ENCODE measurements around the gene AARS1.
"Not testable (repeated sequence)": the region's sequence is repeated elsewhere in the genome, so short reads cannot be mapped to it uniquely, and the experiment has no call there.

The AARS1 gene

GRCh38 chr16:70251629-70252354 is 37.5 kb downstream of the AARS1 start, which contains the start of gene EXOSC6:
Gene EXOSC6, minus strand, starts transcription at chr16:70251940. Its CDS starts 40 bp downstream, at chr16:70251900.
- H3K4me3 ChIP-seq, result peak within 1 kb of the TSS; percentile 79
- no peaks in the 10 kb centered on the region for H3K9me3 ChIP-seq (ENCODE audit: low read depth, low read length)
- peak; percentile 32 for DNase-seq (ENCODE audit: low read depth, low spot score)
- H3K9ac ChIP-seq (ENCODE audit: insufficient read length), result peak within 1 kb of the TSS; percentile 76
- H3K27ac ChIP-seq, result peak within 1 kb of the TSS; percentile 70
- peaks cover 39% of the 10 kb centered on the region; the same call in 1 of the 2 replicates for H3K36me3 ChIP-seq (ENCODE audit: insufficient read depth, low read length)
- TF ChIP-seq EZH2 (IDR thresholded peaks at IDR 0.05) (no peak), FOXP2 (optimal IDR thresholded peaks at IDR 0.05; ENCODE audit: control extremely low read depth, extremely low read length, insufficient read depth) (peak; percentile 60), POLR2AphosphoS5 (IDR thresholded peaks at IDR 0.05; ENCODE audit: borderline replicate concordance, low read depth, low read length) (peak; percentile 94)

GRCh38 chr16:70250748-70251628 is 38.3 kb downstream of the AARS1 start:
- Histone ChIP-seq H3K9ac (ENCODE audit: insufficient read length) (peak overlapping the region; percentile 71), H3K9me3 (ENCODE audit: low read depth, low read length) (no peaks in the 10 kb centered on the region), H3K27ac (peak overlapping the region; percentile 13; the same call in 1 of the 2 replicates), H3K4me3 (peak overlapping the region; percentile 79), H3K36me3 (ENCODE audit: insufficient read depth, low read length) (peaks cover 32% of the 10 kb centered on the region; the same call in 1 of the 2 replicates)
- no peak for DNase-seq (ENCODE audit: low read depth, low spot score)
- TF ChIP-seq EZH2 (IDR thresholded peaks at IDR 0.05), result no peak
- TF ChIP-seq POLR2AphosphoS5 (IDR thresholded peaks at IDR 0.05; ENCODE audit: borderline replicate concordance, low read depth, low read length), result no peak
- no peak for TF ChIP-seq FOXP2 (optimal IDR thresholded peaks at IDR 0.05; ENCODE audit: control extremely low read depth, extremely low read length, insufficient read depth)

- H3K36me3 ChIP-seq (ENCODE audit: insufficient read depth, low read length), result peaks cover 23% of the 10 kb centered on the region; the same call in 1 of the 2 replicates
- DNase-seq (ENCODE audit: low read depth, low spot score); H3K9ac ChIP-seq (ENCODE audit: insufficient read length); H3K27ac ChIP-seq; H3K4me3 ChIP-seq; H3K9me3 ChIP-seq (ENCODE audit: low read depth, low read length): not testable (repeated sequence)
Measured at GRCh38 chr16:70249697-70250096, 39.6 kb downstream of the AARS1 start.

- H3K9ac ChIP-seq (ENCODE audit: insufficient read length); H3K36me3 ChIP-seq (ENCODE audit: insufficient read depth, low read length); H3K27ac ChIP-seq; H3K4me3 ChIP-seq; DNase-seq (ENCODE audit: low read depth, low spot score); H3K9me3 ChIP-seq (ENCODE audit: low read depth, low read length): not testable (repeated sequence)
Measured at GRCh38 chr16:70238773-70239172, 50.5 kb downstream of the AARS1 start.

- not testable (repeated sequence) for H3K27ac ChIP-seq; H3K4me3 ChIP-seq; DNase-seq (ENCODE audit: low read depth, low spot score); H3K36me3 ChIP-seq (ENCODE audit: insufficient read depth, low read length); H3K9ac ChIP-seq (ENCODE audit: insufficient read length); H3K9me3 ChIP-seq (ENCODE audit: low read depth, low read length)
Measured at GRCh38 chr16:70231831-70232230, 57.5 kb downstream of the AARS1 start.

- H3K9ac ChIP-seq (ENCODE audit: insufficient read length); H3K9me3 ChIP-seq (ENCODE audit: low read depth, low read length); DNase-seq (ENCODE audit: low read depth, low spot score); H3K27ac ChIP-seq; H3K4me3 ChIP-seq; H3K36me3 ChIP-seq (ENCODE audit: insufficient read depth, low read length): not testable (repeated sequence)
Measured at GRCh38 chr16:70226024-70226423, 63.3 kb downstream of the AARS1 start.

GRCh38 chr16:70225430-70225829 is 63.9 kb downstream of the AARS1 start:
- DNase-seq (ENCODE audit: low read depth, low spot score); H3K9ac ChIP-seq (ENCODE audit: insufficient read length); H3K27ac ChIP-seq; H3K36me3 ChIP-seq (ENCODE audit: insufficient read depth, low read length); H3K9me3 ChIP-seq (ENCODE audit: low read depth, low read length); H3K4me3 ChIP-seq: not testable (repeated sequence)

- not testable (repeated sequence) for H3K9ac ChIP-seq (ENCODE audit: insufficient read length); DNase-seq (ENCODE audit: low read depth, low spot score); H3K9me3 ChIP-seq (ENCODE audit: low read depth, low read length); H3K27ac ChIP-seq; H3K4me3 ChIP-seq; H3K36me3 ChIP-seq (ENCODE audit: insufficient read depth, low read length)
Measured at GRCh38 chr16:70224645-70225044, 64.7 kb downstream of the AARS1 start.

GRCh38 chr16:70223971-70224513 is 65.3 kb downstream of the AARS1 start:
- DNase-seq (ENCODE audit: low read depth, low spot score); H3K9me3 ChIP-seq (ENCODE audit: low read depth, low read length); H3K36me3 ChIP-seq (ENCODE audit: insufficient read depth, low read length); H3K27ac ChIP-seq; H3K9ac ChIP-seq (ENCODE audit: insufficient read length); H3K4me3 ChIP-seq: not testable (repeated sequence)

- not testable (repeated sequence) for H3K36me3 ChIP-seq (ENCODE audit: insufficient read depth, low read length); DNase-seq (ENCODE audit: low read depth, low spot score); H3K9ac ChIP-seq (ENCODE audit: insufficient read length); H3K4me3 ChIP-seq; H3K27ac ChIP-seq; H3K9me3 ChIP-seq (ENCODE audit: low read depth, low read length)
Measured at GRCh38 chr16:70223216-70223615, 66.1 kb downstream of the AARS1 start.

- H3K27ac ChIP-seq; DNase-seq (ENCODE audit: low read depth, low spot score); H3K36me3 ChIP-seq (ENCODE audit: insufficient read depth, low read length); H3K9me3 ChIP-seq (ENCODE audit: low read depth, low read length); H3K4me3 ChIP-seq; H3K9ac ChIP-seq (ENCODE audit: insufficient read length): not testable (repeated sequence)
Measured at GRCh38 chr16:70222574-70222973, 66.7 kb downstream of the AARS1 start.

- not testable (repeated sequence) for DNase-seq (ENCODE audit: low read depth, low spot score); H3K36me3 ChIP-seq (ENCODE audit: insufficient read depth, low read length); H3K4me3 ChIP-seq; H3K27ac ChIP-seq; H3K9me3 ChIP-seq (ENCODE audit: low read depth, low read length); H3K9ac ChIP-seq (ENCODE audit: insufficient read length)
Measured at GRCh38 chr16:70218586-70218985, 70.7 kb downstream of the AARS1 start.

- not testable (repeated sequence) for H3K27ac ChIP-seq; H3K4me3 ChIP-seq; DNase-seq (ENCODE audit: low read depth, low spot score); H3K36me3 ChIP-seq (ENCODE audit: insufficient read depth, low read length); H3K9me3 ChIP-seq (ENCODE audit: low read depth, low read length); H3K9ac ChIP-seq (ENCODE audit: insufficient read length)
Measured at GRCh38 chr16:70206382-70206781, 82.9 kb downstream of the AARS1 start.
